CD4-positive, alpha-beta T cell treated with Interleukin-12 subunit alpha and Interleukin-12 subunit beta, for 1 hour (primary cell): Measurements from ENCODE around the gene ARHGEF25.
"Not testable (repeated sequence)": the region's sequence is repeated elsewhere in the genome, so short reads cannot be mapped to it uniquely, and the experiment has no call there.

Experiments
- DNase-seq: peaks from one replicate; pipeline ENCODE4 v3.0.0-alpha.2; 2020

ARHGEF25 gene

DNA sequence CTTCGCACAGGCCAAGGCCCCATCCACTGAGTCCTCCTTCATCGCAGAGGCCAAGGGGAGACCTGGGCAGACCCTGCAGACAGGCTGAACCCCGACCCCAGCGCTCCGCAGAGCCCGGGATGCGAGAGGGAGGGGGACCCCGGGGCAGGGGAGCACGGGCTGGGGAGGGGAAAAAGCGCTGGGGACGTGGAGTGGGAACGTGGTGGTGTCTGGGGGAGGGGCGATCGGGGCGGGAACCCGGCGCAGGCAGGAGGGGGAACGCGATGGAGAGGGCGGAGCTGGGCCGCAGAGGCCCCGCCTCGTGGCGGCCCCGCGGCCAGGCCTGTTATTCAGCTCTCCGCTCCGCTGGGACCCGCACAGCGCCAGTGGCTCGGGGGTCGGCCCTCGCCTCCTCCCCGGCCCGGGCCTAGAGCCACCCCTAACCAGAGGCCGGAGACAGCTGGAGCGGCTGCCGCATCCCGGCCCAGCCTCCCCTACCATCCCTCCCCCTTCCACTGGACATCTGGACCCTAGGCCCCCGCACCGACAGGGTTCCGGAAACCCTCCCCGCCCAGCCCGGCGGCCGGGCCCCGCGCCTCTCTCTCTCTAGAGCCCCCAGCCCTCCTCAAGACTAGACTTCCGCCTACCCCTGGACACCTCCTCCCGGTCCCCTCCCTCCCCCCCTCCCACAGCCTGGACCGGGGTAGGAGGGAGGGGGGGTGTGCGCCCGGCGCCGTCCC is at the start of gene ARHGEF25:
Gene ARHGEF25 (plus strand): TSS at position 328 of the 719 bp plus-strand sequence. CDS start 460 bp downstream, outside the sequence.
- DNase-seq, result peak; percentile 55

DNA sequence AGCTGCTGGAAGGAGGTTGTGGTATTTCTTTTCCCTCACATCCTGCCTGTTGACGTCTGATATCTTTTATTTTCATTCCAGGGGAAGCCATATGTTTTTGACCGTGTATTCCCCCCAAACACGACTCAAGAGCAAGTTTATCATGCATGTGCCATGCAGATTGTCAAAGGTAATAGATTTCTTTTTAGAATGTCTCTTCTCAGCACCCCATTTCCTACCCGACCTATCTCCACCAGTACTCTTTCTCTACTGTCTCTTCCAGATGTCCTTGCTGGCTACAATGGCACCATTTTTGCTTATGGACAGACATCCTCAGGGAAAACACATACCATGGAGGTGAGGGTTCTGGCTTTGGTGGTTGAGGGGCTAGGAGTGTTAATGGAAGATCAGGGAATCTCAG is 47.9 kb upstream of the ARHGEF25 start:
- no peak for DNase-seq

DNA sequence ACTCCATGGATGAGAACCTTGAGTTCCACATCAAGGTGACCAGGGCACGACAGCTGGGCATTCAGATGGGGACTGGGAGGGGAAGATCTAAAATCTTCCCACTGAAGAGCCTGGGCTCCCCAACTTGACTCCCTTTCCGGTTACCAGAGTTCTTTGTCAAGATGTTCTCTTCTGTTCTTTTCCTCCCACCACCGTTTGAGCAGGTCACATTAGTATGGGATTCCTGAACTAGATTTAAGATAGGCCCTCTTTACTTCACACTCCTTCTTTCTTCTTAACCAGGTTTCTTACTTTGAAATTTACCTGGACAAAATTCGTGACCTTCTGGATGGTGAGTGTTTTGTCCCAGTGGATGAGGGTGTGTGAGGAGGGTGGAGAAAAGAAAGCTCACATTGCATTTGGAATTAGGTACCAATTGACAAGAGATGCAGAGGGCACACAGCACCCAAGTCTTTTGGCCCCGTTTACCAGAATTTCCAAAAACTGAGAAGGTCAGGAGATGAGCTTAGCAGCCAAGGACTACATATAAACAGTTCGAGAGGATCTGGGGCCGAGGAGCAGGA is 47.0 kb upstream of the ARHGEF25 start:
- DNase-seq, result no peak

DNA sequence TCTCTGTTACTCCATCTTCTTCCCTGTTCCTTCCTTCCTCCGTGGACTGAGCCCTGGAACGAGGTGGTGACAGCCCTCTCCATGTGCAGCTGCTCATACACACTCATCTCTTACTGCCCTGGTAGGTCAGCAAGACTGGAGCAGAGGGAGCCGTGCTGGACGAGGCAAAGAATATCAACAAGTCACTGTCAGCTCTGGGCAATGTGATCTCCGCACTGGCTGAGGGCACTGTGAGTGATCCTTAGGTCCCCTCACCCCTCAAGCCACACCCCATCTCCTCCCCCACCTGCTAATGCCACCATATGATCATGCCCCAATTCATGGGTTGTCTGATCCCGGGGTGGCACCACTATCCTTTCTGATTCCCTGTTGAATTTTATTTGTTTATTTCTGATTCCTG is 42.4 kb upstream of the ARHGEF25 start:
- no peak for DNase-seq

DNA sequence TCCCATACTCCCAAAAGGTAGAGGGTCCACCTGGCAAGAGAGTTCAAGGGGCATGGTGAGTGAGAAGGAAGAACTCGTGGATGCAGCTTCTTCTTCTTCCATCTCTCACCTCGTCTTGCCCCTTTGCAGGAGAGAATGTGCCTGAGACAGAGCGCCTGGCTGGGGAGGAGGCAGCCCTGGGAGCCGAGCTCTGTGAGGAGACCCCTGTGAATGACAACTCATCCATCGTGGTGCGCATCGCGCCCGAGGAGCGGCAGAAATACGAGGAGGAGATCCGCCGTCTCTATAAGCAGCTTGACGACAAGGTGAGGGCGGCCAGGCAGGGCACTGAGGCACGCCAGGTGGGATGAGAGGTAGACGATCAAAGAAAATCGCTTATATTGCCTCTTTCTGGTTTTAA is 41.4 kb upstream of the ARHGEF25 start:
- DNase-seq, result no peak

DNA sequence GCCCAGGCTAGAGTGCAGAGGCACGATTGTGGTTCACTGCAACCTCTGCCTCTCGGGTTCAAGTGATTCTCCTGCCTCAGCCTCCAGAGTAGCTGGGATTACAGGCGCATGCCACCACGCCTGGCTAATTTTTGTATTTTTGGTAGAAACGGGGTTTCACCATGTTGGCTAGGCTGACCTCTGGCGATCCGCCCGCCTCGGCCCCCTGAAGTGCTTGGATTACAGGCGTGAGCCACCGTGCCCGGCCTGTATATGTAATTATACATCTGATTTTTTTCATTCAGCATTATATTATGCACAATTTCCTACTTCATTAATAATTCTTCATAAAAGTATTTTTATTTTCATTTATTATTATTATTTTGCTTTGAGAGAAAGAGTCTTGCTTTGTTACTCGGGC is 40.8 kb upstream of the ARHGEF25 start:
- DNase-seq, result not testable (repeated sequence)

DNA sequence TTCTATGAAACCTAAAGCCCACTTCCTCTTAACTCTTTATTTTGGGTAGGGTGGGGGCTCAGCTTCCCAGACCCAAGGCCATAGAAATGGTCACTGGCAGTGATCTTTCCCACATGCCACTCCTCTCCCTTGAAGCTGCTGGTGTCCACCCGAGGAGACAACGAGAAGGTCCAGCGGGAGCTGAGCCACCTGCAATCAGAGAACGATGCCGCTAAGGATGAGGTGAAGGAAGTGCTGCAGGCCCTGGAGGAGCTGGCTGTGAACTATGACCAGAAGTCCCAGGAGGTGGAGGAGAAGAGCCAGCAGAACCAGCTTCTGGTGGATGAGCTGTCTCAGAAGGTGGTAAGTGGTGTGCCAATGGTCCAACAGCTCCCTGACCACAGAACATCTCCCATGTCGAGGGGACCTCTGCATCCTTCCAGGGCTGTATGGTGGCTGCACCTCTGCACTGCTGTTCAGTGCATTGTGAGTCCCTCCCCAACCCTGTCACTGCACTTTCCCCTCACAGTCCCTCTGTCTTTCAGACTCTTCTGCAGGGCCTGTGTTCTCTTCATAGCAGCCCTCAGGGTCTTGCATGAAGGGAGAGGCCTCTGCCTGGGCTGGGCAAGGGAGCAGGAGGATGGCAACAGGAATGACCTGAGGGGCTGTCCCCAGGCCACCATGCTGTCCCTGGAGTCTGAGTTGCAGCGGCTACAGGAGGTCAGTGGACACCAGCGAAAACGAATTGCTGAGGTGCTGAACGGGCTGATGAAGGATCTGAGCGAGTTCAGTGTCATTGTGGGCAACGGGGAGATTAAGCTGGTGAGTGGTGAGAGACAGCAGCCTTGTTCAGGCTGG is 39.1 kb upstream of the ARHGEF25 start:
- DNase-seq, result no peak

DNA sequence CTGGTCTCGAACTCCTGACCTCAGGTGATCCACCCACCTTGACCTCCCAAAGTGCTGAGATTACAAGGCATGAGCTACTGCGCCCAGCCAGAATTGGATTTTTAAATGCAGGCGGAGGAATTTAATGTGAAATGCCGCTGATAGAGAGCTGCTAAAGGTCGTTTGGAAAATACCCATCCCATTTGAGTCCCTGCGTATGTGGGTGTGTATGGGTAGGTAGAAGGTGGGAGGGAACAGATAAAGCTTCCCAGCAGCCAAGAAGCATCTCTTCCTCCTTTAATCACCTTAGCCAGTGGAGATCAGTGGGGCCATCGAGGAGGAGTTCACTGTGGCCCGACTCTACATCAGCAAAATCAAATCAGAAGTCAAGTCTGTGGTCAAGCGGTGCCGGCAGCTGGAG is 36.4 kb upstream of the ARHGEF25 start:
- no peak for DNase-seq

DNA sequence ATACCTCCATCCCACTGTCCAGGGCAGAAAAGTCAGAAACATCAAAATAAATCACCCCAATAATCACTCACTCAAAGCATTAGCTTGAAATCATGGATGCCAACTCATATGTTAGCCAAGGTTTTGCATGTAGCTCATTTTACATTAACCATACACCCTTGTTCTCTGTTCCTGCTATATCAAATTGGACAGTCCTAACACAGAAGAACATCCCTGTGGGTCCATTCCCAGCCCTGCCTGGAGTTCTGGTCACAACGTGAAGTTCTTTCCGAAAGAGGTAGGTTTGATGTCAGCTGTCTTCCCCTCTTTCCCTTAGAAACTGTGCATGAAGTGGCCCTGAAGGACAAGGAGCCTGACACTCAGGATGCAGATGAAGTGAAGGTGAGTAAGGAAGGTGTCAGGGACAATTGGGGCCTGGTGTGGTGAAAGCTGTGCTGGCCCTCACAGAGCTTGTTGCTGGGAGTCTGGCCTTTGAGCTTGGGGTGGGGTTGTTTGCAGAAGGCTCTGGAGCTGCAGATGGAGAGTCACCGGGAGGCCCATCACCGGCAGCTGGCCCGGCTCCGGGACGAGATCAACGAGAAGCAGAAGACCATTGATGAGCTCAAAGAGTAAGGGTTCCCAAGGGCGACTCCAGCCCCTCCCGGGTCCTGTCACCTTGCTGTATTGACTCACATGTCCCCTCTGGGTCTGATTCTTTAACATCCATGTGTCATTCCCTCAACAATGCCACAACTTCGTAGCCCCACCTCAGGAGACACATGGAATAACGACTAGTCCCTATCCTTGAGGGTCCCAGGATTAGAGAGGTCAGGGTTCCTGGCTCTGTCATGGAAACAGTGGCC is 35.2 kb upstream of the ARHGEF25 start:
- DNase-seq, result no peak

DNA sequence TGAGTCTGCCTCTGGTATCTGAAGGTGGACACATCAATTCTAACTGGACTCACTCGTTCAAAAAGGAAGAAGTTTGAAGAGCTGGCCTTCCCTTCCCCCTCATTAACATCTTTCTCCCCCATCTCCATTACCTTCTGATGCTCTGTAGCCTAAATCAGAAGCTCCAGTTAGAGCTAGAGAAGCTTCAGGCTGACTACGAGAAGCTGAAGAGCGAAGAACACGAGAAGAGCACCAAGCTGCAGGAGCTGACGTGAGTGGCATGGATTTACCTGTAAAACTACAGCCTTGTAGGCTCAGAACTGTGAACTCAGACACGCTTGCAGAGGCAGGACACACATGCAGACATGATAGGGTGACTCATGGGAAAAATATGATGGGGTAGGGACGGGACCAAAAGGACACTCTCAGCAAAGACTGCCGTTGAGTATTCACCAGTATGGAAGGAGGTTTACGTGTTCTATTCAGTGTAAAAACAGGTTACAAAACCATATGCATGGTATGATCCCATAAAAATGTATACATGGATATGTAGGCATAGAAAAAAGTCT is 34.5 kb upstream of the ARHGEF25 start:
- no peak for DNase-seq

DNA sequence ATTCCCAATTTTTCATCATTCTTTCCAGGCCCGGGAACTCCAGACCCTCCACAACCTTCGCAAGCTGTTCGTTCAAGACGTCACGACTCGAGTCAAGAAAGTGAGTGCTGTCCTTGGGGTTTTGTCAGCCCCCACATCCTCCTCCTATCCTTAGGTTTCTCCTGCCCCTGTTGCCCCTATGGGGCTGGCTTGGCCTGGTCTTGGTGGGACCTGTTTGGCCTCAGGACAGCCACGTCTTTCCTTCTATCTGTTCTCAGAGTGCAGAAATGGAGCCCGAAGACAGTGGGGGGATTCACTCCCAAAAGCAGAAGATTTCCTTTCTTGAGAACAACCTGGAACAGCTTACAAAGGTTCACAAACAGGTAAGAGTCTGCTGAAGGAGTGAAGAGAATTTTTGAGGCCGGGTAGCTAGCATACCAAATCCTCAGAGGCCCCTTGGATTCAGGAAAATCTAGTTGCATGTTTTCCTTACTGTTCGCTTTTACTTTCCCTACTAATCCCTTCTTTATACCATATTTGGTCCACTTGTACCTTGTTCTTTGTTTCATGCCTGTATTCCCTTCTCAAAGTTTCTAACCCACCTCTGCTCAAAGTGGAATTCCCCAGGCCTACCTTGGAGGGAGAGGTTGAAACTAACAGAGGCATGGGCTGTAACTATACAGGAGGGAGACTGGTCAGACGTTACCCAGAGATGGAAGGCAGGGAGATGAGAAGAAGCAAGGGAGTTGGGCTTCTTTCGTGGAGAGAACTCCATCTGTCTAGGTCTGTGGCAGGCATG is 33.1 kb upstream of the ARHGEF25 start:
- no peak for DNase-seq

DNA sequence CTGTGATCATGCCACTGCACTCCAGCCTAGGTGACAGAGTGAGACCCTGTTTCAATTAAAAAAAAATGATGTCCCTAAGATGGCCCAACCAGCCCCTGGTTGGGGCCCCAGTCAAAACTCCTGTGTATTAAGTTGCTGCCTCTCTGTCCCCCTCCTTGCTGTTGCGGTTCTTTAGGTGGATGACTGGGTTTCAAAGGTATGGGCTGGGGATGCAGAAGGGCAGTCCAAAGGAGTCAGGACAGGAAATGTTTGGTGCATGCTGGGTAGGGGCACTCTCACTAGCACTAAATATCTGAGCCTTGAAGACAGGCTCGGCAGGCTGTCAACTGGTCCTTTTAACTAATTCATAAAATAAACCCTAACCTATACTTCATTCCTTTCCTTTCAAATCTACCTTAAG is 32.2 kb upstream of the ARHGEF25 start:
- DNase-seq, result no peak

DNA sequence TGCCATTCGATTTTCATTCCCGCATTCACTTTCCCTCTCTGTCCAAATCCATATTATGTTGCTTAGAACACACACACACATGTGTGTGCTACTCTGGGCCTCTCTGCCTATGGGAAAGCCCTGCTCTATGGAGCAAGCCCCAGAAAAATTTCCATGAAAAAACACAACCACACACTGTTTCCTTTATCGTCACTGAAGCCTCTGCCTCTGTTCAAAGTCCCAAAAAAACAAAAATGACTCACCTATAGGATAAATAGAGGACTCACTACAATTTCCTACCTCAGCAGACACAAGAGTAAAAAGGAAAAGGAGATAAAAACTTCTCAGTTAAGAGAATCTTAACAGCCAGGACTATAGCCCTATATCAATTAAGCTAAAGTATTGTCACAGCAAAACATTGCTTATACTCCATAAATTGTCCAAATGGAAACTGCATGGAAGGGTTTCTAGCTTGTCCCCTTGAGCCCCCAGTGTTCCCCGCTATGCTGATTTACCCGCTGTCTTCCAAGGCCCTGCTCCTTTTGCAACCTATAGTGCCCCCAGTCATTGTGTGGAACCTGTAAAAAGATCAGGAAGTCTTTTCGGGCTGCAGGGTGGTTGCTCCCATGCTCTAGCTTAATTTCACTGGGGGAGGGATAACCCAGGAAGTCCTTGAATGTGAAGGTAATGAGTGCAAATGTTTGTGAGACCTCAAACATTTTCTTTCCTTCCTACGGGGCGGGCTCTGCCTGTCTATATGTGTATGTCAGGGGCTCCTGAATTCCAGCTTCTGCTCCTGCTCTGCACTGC is 31.4 kb upstream of the ARHGEF25 start:
- DNase-seq, result no peak

DNA sequence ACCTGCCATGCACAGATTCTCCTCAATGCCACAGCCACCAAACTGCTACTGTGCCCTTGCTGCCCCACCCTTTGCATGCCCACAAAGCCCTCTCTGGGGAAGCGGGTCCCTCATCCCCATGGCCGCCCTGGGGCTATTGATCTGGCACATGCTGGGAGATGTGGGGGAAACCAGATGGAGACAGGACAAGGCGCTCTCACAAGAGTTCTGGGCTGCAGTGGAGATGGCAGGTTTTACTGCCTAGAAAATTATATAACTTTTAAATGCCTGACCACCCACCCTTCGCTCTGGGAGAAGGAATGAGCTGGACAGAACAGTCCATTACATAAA is 30.8 kb upstream of the ARHGEF25 start:
- no peak for DNase-seq

DNA sequence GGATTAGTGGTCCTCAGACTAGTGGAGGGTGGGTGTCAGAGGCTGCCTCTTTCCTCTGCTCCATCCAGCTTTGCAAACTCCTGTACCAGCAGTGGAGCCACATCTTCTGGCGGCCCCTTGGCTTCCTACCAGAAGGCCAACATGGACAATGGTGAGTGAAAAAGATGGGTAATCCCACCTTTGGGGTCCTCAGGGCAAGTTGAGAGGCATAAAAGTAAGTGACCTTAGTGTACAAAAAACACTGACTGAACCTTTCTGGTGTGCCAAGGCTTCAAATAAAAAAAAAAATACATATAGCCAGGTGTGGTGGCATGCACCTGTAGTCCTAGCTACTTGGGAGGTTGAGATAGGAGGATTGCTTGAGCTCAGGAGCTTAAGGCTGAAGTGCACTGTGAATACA is 29.4 kb upstream of the ARHGEF25 start:
- no peak for DNase-seq

DNA sequence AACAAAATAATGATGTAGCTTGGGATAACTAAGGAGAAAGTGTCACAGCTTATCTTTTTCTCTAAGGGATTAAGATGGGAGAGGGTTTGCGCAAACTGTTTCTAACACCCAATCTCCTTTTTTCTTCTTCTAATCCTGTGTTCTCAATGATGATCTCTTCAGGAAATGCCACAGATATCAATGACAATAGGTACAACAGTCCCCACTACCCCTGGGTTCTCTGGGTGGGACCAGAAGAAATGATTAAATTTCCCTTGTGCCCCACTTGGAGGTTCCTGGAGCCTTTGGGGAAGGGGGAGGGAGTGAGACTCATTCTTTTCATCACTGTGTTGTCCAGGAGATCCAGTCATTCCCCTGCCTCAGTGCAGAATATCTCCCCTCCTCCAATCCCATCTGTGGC is 28.8 kb upstream of the ARHGEF25 start:
- DNase-seq, result no peak

DNA sequence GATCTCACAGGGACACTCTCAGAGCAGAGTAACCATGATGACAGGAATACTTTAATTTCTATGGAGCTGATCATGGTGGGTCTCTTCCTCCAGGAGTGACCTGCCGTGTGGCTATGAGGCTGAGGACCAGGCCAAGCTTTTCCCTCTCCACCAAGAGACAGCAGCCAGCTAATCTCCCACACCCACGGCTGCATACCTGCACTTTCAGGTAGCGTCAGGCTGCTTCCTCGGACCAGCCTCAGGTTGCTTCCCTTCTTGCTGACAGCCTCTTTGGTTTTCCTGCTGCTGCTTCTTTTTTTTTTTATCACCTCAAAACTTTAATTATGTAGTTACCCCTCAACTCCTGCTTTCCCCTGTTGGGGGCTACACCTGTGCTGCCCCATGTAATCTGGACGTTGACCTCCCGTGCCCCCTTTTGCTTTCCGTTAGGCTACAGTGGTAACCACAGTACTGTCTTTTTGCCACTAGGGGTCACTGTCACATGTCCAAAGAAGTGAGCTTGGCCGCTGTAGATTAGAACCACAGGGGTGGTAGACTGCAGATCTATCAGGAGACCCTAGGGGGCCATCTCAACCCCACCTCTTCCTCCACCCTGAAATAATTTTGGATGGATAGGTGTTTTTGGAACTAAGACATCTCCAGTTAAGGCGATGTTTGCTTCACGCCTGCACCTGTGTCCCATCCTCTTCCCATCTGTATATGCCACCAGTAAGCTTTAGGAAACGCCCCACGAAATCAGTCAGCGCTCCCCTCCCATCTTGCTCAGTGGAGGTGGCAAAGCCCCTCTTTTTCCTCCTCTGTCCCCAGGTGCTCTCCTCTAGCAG is 28.0 kb upstream of the ARHGEF25 start:
- peak; percentile 84 for DNase-seq

DNA sequence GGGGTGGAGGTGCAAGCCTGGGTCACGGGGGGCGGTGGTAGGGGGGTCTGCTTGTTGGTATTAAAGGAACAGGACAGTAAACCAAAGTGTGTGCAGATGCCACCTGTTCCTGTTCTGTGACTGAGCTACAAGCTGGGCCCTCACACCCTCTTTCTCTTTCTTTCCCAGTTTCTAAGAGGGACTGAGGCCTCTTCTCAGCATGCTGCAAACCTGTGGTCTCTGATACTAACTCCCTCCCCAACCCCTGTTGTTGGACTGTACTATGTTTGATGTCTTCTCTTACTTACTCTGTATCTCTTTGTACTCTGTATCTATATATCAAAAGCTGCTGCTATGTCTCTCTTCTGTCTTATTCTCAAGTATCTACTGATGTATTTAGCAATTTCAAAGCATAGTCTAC is 27.2 kb upstream of the ARHGEF25 start:
- no peak for DNase-seq

DNA sequence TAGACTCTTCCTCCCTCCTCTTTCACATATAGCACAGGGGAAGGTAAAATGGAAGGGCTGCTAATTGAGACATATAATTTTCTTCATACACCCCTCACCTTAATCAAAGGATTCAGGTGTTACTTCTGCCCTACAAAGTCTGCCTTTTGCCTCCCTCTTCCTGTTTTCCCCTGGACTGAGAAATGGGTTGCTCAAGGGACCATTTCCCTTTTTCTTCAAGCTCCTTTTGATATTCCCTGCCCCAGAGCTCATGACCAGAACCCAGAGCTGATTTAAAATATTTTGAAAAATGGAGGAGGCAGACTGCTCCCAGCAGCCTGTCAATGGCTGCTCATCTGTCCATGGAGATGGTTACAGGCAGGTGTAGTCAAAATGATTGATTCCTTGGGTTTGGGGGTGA is 26.5 kb upstream of the ARHGEF25 start:
- DNase-seq, result no peak

DNA sequence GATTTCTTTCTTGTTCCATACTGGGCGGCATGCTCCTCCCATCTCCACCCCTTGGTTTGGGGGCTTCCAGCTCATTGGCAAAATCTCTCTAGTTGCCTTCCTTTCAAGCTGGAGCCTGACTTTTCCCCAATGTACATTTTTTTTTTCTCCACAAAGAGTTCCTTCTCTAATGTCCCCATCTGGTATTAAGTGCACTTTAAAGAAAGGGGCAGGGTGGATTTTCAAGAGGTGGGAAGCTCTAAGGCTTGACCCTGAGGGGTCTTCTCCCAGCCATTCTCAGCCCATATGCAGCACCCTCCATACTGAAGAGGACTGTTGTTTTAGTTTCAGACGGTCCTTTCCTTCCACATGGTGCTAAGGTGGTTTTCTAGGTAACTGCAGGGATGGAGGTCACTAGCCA is 26.1 kb upstream of the ARHGEF25 start:
- DNase-seq, result no peak
